NCI-H146 treated with DMSO at 0.1 percent for 48 hours (cell line): ENCODE results near the gene MLLT10.
"Not testable (repeated sequence)": the region's sequence is repeated elsewhere in the genome, so short reads cannot be mapped to it uniquely, and the experiment has no call there.

Source experiments
- DNase-seq: peaks from one replicate; lab custom pipeline; 2025; ENCODE audit not compliant: unreplicated experiment; lab: John Stamatoyannopoulos, UW

The MLLT10 gene

DNA sequence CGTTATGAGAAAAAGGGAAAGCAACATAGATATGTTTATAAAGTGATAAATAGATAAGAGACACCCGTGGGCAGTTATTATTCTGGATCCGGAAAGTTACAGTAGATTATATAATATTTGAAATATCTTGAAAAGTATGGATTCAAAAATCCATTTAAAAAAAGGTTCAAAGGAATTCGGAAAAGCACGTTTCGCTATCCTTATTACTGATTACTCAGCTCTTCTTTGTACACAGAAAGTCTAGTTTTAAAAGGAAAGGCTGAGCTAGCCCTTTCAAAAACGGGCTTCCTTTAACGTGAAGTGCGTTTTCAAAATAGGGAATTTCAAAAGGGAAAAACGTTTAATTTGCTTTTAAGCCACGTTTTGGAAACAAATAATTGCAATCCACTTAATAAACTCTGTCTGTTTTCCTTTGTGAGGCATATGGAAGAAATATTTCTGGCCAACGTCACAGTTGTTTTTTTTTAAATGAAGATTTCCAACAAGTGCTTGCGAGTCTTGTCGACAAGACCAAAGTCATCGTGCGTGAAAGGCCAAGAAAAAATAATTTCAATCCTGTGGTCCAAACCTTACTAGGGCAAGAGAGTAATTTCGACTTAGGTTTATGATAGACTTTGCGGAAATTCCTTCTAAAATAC lies 6.3 kb upstream of the MLLT10 start:
- DNase-seq, result no peak

DNA sequence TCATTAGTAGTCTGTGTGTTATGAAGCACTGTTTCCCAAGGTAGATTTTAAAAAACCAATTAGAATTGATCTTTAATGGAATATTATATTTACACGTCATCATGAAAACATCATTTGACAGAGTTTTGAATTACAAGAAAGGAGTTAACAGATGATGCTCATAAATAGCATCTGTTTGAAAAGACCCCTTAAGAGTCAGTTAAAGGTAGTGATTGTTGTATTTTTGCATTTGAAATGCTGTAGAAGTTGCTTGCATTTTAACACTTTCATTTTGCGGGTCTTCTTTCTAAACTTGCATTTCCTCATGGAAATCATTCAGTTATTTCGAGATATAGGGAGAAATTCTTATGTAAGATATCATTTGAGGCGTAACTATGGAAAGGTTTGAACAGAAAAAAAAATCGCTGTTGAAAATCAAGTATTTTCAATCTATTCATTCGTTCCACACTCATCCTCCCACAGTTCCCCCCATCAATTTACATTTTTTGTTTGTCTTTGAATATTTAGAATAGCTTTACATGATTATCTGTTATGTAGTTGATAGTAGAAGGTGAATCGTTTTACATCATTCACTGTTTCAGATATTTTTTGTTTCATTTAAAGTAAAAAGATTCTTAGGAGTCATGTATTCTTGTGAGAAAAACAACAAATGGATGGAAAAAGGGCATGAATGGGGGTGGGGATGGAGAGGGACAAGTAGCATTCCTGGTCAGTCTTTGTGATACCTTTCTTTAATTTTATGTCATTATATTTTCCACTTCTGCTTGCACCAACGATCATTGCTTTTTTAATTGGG lies 5.6 kb upstream of the MLLT10 start:
- DNase-seq, result no peak

GRCh38 chr10:21529032-21529910 lies 4.8 kb upstream of the MLLT10 start:
- no peak for DNase-seq

- no peak for DNase-seq
These were observed 3.9 kb upstream of the MLLT10 start for GRCh38 chr10:21530168-21530567.

- DNase-seq, result no peak
These were observed 3.4 kb upstream of the MLLT10 start for GRCh38 chr10:21530641-21531040.

DNA sequence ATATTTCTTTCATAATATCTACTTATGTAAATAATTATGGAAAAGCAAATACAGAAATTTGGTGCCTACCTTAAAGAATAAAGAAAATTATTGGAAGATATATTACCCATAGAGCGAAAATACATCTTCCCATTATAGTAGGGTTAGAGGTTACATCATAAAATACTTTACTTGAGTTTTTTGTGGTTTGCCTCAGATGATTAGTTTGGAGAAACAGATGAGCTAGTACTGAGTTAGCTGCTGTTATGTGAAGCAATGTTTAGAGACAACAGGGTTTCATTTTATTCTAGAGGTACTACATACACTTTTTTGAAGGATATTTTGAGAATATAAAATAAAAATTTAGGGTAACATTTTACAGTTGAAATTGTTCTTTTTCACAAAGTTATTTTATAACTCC lies 2.9 kb upstream of the MLLT10 start:
- DNase-seq, result no peak

GRCh38 chr10:21532694-21533466 lies 1.2 kb upstream of the MLLT10 start:
- DNase-seq, result peak; percentile 80

GRCh38 chr10:21534280-21534586 lies 201 bp downstream of the MLLT10 start:
- no peak for DNase-seq

GRCh38 chr10:21534604-21535493 lies 817 bp downstream of the MLLT10 start:
- DNase-seq, result peak; percentile 68

DNA sequence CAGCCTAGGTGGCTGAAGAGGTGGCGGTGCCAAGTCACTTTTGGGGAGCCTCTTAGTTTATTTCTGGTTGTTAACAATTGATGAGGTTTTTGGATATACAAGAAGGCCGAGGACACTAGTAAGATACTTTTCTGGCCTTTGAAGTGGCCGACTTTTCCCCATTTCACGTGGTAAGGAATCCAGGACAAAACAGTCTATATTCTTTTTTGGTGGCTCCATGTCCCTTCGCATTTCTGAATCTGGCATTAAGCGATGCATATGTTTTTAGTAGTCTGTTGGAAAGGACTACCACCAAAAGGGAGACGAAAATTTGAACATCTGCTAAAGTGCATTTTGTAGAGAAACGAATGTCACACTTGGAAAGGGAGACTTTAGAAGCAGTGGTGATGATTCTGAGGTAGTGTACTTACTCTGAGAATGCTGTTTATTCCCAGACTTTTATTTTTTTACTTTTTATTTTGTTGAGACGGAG lies 1.5 kb downstream of the MLLT10 start:
- no peak for DNase-seq

DNA sequence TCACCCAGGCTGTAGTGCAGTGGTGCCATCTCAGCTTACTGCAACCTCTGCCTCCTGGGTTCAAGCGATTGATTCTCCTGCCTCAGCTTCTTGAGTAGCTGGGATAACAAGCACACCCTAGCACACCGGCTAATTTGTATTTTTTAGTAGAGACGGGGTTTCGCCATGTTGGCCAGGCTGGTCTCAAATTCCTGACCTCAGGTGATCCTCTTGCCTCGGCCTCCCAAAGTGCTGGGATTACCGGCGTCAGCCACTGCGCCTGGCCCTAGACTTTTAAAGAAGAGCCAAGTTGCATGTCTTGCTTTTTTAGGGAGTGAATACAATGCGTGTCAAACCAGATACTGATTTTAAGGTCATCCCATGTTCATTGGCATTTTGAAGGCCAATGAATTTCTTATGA lies 1.9 kb downstream of the MLLT10 start:
- not testable (repeated sequence) for DNase-seq

DNA sequence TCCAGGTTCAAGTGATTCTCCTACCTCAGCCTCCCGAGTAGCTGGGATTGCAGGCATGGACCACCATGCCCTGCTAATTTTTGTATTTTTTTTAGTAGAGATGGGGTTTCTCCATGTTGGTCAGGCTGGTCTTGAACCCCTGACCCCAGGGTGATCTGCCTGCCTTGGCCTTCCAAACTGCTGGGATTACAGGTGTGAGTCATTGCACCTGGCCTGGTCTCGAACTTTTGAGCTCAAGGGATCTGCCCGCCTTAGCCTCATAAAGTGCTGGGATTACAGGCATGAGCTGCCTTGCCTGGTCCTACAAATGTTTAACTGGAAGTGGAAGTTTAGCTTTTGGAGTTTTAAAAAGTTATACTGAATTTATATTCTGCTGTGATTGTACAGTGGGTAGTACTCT lies 2.8 kb downstream of the MLLT10 start:
- DNase-seq, result no peak

DNA sequence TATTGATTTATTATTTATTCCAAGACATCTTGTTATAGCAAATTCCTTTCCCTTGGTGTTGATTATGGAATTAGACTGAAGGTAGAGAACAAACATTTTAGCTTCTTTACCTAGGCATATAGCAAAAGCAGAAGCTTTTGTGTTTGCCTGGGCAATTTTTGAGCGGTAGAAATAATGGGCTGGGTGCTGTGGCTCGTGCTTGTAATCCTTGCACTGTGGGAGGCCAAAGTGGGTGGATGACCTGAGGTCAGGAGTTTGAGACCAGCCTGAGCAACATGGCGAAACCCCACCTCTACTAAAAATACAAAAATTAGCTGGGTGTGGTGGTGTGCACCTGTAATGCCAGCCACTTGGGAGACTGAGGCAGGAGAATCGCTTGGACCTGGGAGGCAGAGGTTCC lies 6.7 kb downstream of the MLLT10 start:
- not testable (repeated sequence) for DNase-seq

- DNase-seq, result no peak
These were observed 13.2 kb downstream of the MLLT10 start for GRCh38 chr10:21547246-21547645.

DNA sequence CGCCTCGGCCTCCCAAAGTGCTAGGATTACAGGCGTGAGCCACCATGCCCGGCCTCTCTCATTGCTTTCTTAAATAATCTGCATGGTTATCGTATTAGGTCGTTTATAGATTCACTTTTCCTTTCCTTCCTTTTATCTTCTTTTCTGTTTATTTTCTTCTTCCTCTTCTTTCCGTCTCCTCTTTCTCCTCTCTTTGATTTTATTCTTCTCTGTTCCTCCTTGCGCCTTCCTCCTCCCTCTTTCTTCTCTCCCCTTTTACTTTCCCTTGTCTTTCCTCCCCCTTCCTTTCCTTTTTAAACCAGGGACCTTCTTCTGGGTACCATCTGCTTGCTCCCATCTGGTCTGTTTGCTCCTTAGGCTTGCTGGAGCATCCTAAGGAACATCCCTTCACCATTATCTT lies 18.6 kb downstream of the MLLT10 start:
- DNase-seq, result no peak

GRCh38 chr10:21556527-21556926 lies 22.5 kb downstream of the MLLT10 start:
- DNase-seq, result no peak

DNA sequence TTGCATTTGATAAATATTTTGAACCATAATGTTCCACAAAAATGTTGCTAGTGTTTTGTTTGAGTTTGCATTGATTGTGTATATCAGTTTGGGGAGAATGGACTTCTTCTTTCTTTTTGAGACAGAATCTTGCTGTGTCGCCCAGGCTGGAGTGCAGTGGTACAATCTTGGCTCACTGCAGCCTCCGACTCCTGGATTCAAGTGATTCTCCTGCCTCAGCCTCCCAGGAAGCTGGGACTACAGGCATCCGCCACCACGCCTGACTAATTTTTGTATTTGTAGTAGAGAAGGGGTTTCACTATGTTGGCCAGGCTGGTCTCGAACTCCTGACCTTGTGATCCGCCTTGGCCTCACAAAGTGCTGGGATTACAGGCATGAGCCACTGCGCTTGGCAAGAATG lies 25.0 kb downstream of the MLLT10 start:
- DNase-seq, result not testable (repeated sequence)

- no peak for DNase-seq
These were observed 36.9 kb downstream of the MLLT10 start for GRCh38 chr10:21570761-21571521.

DNA sequence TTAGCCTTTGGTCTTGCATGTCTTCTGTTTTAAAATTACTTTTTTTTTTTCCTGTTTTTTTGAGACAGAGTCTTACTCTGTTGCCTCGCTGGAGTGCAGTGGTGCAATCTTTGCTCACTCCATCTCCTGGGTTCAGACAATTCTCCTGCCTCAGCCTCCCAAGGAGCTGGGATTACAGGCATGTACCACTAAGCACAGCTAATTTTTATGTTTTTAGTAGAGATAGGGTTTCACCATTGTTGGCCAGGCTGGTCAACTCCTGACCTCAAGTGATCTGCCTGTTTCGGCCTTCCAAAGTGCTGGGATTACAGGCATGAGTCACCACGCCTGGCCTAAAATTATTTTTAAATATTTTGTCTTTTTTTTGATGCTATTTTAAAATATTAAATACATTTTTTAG lies 38.5 kb downstream of the MLLT10 start:
- no peak for DNase-seq
